ENCODE data around the gene TCEAL8. TPM values are rescaled to one million over a fixed set of nuclear protein-coding genes. Genes with fewer than 3 reads are reported as not detected.
"Not testable (repeated sequence)": the region's sequence is repeated elsewhere in the genome, so short reads cannot be mapped to it uniquely, and the experiment has no call there.

TCEAL8 gene
- total and polyA plus RNA-seq, 8 donors, result 20.0 to 118 (median 78.3) TPM

- H3K4me1 ChIP-seq, result peaks cover 0 to 9% (median 4%) of the 10 kb centered on the region in 4 donors
- H3K4me3 ChIP-seq, result no peak overlapping the region
- whole genome bisulfite sequencing, 5 donors, result 49 to 89% (median 71%) methylated on average over 1 of the region's 1 CpG
- no peak overlapping the region for H3K27ac ChIP-seq
- intact Hi-C loops (cut with DNase I; ENCODE audit: low total_unique reads), result no loop called here
- no peak for DNase-seq
- TF ChIP-seq POLR2AphosphoS5 (IDR thresholded peaks at IDR 0.05) (no peak), CTCF (IDR thresholded peaks at IDR 0.05) (no peak), POLR2A (IDR thresholded peaks at IDR 0.05) (no peak), EP300 (IDR thresholded peaks at IDR 0.05) (no peak)
- H3K27me3 ChIP-seq, result peaks cover 0 to under 1% (median 0%) of the 10 kb centered on the region in 3 donors
- no peaks in the 10 kb centered on the region for H3K9me3 ChIP-seq
- H3K36me3 ChIP-seq, result no peaks in the 10 kb centered on the region
Observed at GRCh38 chrX:103249805-103250204, 5.2 kb downstream of the TCEAL8 start.

GRCh38 chrX:103248553-103248952, 6.4 kb downstream of the TCEAL8 start:
- no peak overlapping the region for H3K27ac ChIP-seq
- no peaks in the 10 kb centered on the region for H3K36me3 ChIP-seq
- TF ChIP-seq POLR2A (IDR thresholded peaks at IDR 0.05), result no peak
- peak in 4 of 7 experiments; percentile 19 to 45 (median 20) for TF ChIP-seq CTCF (IDR thresholded peaks at IDR 0.05)
- no peaks in the 10 kb centered on the region for H3K9me3 ChIP-seq
- H3K4me3 ChIP-seq, result no peak overlapping the region
- H3K27me3 ChIP-seq, result no peaks in the 10 kb centered on the region
- DNase-seq, result peak in 1 of 2 donors; percentile 39
- intact Hi-C loops (cut with DNase I; ENCODE audit: low total_unique reads), result no loop called here
- peaks cover 0 to 8% (median 2%) of the 10 kb centered on the region in 4 donors for H3K4me1 ChIP-seq

GRCh38 chrX:103240155-103240554, 14.8 kb downstream of the TCEAL8 start:
- H3K27ac ChIP-seq, result no peak overlapping the region
- DNase-seq, result no peak
- H3K36me3 ChIP-seq, result no peaks in the 10 kb centered on the region
- TF ChIP-seq EP300 (IDR thresholded peaks at IDR 0.05), result no peak
- no peak for TF ChIP-seq CTCF (IDR thresholded peaks at IDR 0.05)
- no peak for TF ChIP-seq POLR2A (IDR thresholded peaks at IDR 0.05)
- no peak for TF ChIP-seq POLR2AphosphoS5 (IDR thresholded peaks at IDR 0.05)
- no peak overlapping the region for H3K4me3 ChIP-seq
- H3K9me3 ChIP-seq, result no peaks in the 10 kb centered on the region
- peaks cover 0 to 7% (median 0%) of the 10 kb centered on the region in 3 donors for H3K27me3 ChIP-seq
- intact Hi-C loops (cut with DNase I; ENCODE audit: low total_unique reads), result no loop called here
- no peaks in the 10 kb centered on the region for H3K4me1 ChIP-seq

- no peak for DNase-seq
- TF ChIP-seq POLR2A (IDR thresholded peaks at IDR 0.05), result no peak
- no peak for TF ChIP-seq EP300 (IDR thresholded peaks at IDR 0.05)
- no peak for TF ChIP-seq CTCF (IDR thresholded peaks at IDR 0.05)
- no peak for TF ChIP-seq POLR2AphosphoS5 (IDR thresholded peaks at IDR 0.05)
Observed at GRCh38 chrX:103236296-103236695, 18.7 kb downstream of the TCEAL8 start.

GRCh38 chrX:103235608-103236007, 19.3 kb downstream of the TCEAL8 start:
- H3K27ac ChIP-seq; intact Hi-C loops (cut with DNase I; ENCODE audit: low total_unique reads); H3K27me3 ChIP-seq; H3K9me3 ChIP-seq; H3K4me3 ChIP-seq; H3K36me3 ChIP-seq; DNase-seq; H3K4me1 ChIP-seq: not testable (repeated sequence)
- 32 to 88% (median 49%) methylated on average over 2 of the region's 2 CpGs for WGBS, 5 donors

More at GRCh38 chrX:103236296-103236695, 18.7 kb downstream of the TCEAL8 start:
- 75 to 100% (median 87%) methylated on average over 1 of the region's 1 CpG for WGBS, 5 donors
- Histone ChIP-seq H3K36me3 (no peaks in the 10 kb centered on the region), H3K4me1 (no peaks in the 10 kb centered on the region), H3K27me3 (peaks cover 0 to 7% (median 0%) of the 10 kb centered on the region in 3 donors), H3K4me3 (no peak overlapping the region), H3K9me3 (no peaks in the 10 kb centered on the region), H3K27ac (no peak overlapping the region)
- intact Hi-C loops (cut with DNase I; ENCODE audit: low total_unique reads), result no loop called here

All from stomach (tissue), 9 donors.